GM12878 (cell line): ENCODE results near the gene ADAMTSL1. TPM values are rescaled to one million over a fixed set of nuclear protein-coding genes. Genes with fewer than 3 reads are reported as not detected.

Source experiments
- ATAC-seq: fragments of 200-7000 bp; cut with Tn5 transposase; 3 replicates; pipeline ENCODE4 v1.9.1; 2020; ENCODE audit warnings: mild to moderate bottlenecking, moderate library complexity
- BruUV-seq: library from RNA; stranded (reverse); fragments of 400-500 nt; replicated peaks from 2 replicates; lab custom pipeline; 2021; lab: Mats Ljungman, UMichigan
- CTCF ChIA-PET: fragments of 300-600 bp; sonication (Branson Sonifier 250); formaldehyde crosslinking; extraction: SDS; loops from one replicate; lab custom pipeline; 2021; ENCODE audit warnings: inconsistent platforms; lab: Yijun Ruan, JAX
- POLR2A ChIA-PET: fragments of 350-600 bp; formaldehyde crosslinking; extraction: SDS; loops from one replicate; lab custom pipeline; 2021; ENCODE audit warnings: inconsistent platforms; lab: Charles Lee
- RAD21 ChIA-PET: fragments of 300-600 bp; sonication (Branson Sonifier 250); formaldehyde crosslinking; loops from one replicate; lab custom pipeline; 2023; ENCODE audit warnings: antibody characterized with exemption; ENCODE audit not compliant: unreplicated experiment; lab: Charles Lee
- SMC1A ChIA-PET: fragments of 300-600 bp; sonication (Branson Sonifier 250); formaldehyde crosslinking; loops from one replicate; lab custom pipeline; 2023; ENCODE audit not compliant: unreplicated experiment, uncharacterized antibody; lab: Charles Lee
- DNase-seq: peaks from one replicate; pipeline ENCODE4 v3.0.0-alpha.2; 2011; ENCODE audit warnings: low read depth, low spot score
- FAIRE-seq: peaks from 3 replicates; lab custom pipeline; 2011; peaks lifted over from hg19 to GRCh38; lab: Jason Lieb, UNC
- H2AFZ ChIP-seq: 2 replicates; pipeline ENCODE4 v1.6.0; 2011; ENCODE audit warnings: low read depth, low read length, control low read depth; ENCODE audit not compliant: control insufficient read depth
- H3K27ac ChIP-seq: 2 replicates; pipeline ENCODE4 v1.5.1; 2011; ENCODE audit warnings: control low read depth; ENCODE audit not compliant: control insufficient read depth, insufficient read depth
- H3K27me3 ChIP-seq, 2 experiments: replicated peaks in 1 of 2; 2 replicates each; pipeline versions ENCODE4 v1.6.0 to v1.6.1; 2011; ENCODE audit warnings: low read length in 1 of 2; ENCODE audit not compliant: control insufficient read depth in 2 of 2, insufficient read depth in 2 of 2
- H3K36me3 ChIP-seq, 2 experiments: 2 replicates each; pipeline ENCODE4 v1.5.1; 2011; ENCODE audit warnings: low read length in 1 of 2; ENCODE audit not compliant: control insufficient read depth in 2 of 2, insufficient read depth in 2 of 2
- H3K4me1 ChIP-seq: 2 replicates; pipeline ENCODE4 v1.6.1; 2011; ENCODE audit warnings: mild to moderate bottlenecking, low read length, moderate library complexity, mixed read lengths; ENCODE audit not compliant: control insufficient read depth, insufficient read depth
- H3K4me2 ChIP-seq: 2 replicates; pipeline ENCODE4 v1.6.0; 2011; ENCODE audit warnings: control low read depth; ENCODE audit not compliant: control insufficient read depth, insufficient read depth
- H3K4me3 ChIP-seq: fragments of 200-600 bp; sonication (generic); 2 replicates; pipeline ENCODE4 v1.5.1; 2016
- H3K79me2 ChIP-seq: 2 replicates; pipeline ENCODE4 v1.6.0; 2011; ENCODE audit warnings: low read length; ENCODE audit not compliant: control insufficient read depth, insufficient read depth
- H3K9ac ChIP-seq: 2 replicates; pipeline ENCODE4 v1.8.0; 2011; ENCODE audit warnings: low read length, control low read depth, mixed read lengths; ENCODE audit not compliant: control insufficient read depth, insufficient read depth
- H3K9me3 ChIP-seq: replicated peaks from 3 replicates; pipeline ENCODE4 v1.5.1; 2011; ENCODE audit warnings: mild to moderate bottlenecking, low read length; ENCODE audit not compliant: control insufficient read depth, insufficient read depth
- H4K20me1 ChIP-seq: 2 replicates; pipeline ENCODE4 v1.6.0; 2011; ENCODE audit not compliant: control insufficient read depth, insufficient read depth
- CBFB ChIP-seq: IDR thresholded peaks from 2 replicates; pipeline ENCODE4 v1.6.1; 2016; ENCODE audit warnings: antibody characterized with exemption, low read depth
- CREB1 ChIP-seq: IDR thresholded peaks from 2 replicates; pipeline ENCODE4 v1.6.1; 2012; ENCODE audit warnings: low read depth, mild to moderate bottlenecking, inconsistent platforms
- EZH2 ChIP-seq: IDR thresholded peaks from 2 replicates; pipeline ENCODE4 v1.6.1; 2012; ENCODE audit warnings: low read depth, mild to moderate bottlenecking, control low read depth, inconsistent platforms, low read length, borderline replicate concordance; ENCODE audit not compliant: control insufficient read depth
- HCFC1 ChIP-seq: fragments of 150-350 bp; IDR thresholded peaks from 2 replicates; pipeline ENCODE4 v1.6.1; 2014; ENCODE audit warnings: low read length
- IKZF1 ChIP-seq: fragments of 450-650 bp; conservative IDR thresholded peaks from 2 replicates; pipeline ENCODE4 v1.6.1; 2017; ENCODE audit warnings: antibody characterized with exemption, mild to moderate bottlenecking
- MYB ChIP-seq: fragments of 150-350 bp; IDR thresholded peaks from 2 replicates; pipeline ENCODE4 v1.6.1; 2014; ENCODE audit warnings: mild to moderate bottlenecking, low read depth, low read length, borderline replicate concordance
- RBBP5 ChIP-seq: fragments of 200-600 bp; sonication (generic); conservative IDR thresholded peaks from 2 replicates; pipeline ENCODE4 v1.6.1; 2016
- RUNX3 ChIP-seq: IDR thresholded peaks from 2 replicates; pipeline ENCODE4 v1.6.1; 2012; ENCODE audit warnings: low read length, inconsistent platforms
- SIX5 ChIP-seq: IDR thresholded peaks from 2 replicates; pipeline ENCODE4 v1.6.1; 2011; ENCODE audit warnings: mild to moderate bottlenecking, low read depth, low read length, moderate library complexity; ENCODE audit not compliant: severe bottlenecking
- SPI1 ChIP-seq: IDR thresholded peaks from 2 replicates; pipeline ENCODE4 v1.6.1; 2011; ENCODE audit warnings: low read depth, mild to moderate bottlenecking, low read length, moderate library complexity, borderline replicate concordance; ENCODE audit not compliant: insufficient read depth
- SUZ12 ChIP-seq: fragments of 200-600 bp; sonication (generic); IDR thresholded peaks from one replicate; pipeline ENCODE4 v1.6.1; 2018; ENCODE audit warnings: antibody characterized with exemption, mild to moderate bottlenecking; ENCODE audit not compliant: unreplicated experiment
- ZNF274 ChIP-seq: IDR thresholded peaks from one replicate; pipeline ENCODE4 v1.8.0; 2011; ENCODE audit not compliant: insufficient read length, insufficient read depth
- ZSCAN29 ChIP-seq: fragments of 450-650 bp; IDR thresholded peaks from 2 replicates; pipeline ENCODE4 v1.6.1; 2017; ENCODE audit warnings: mild to moderate bottlenecking, moderate library complexity
- ZZZ3 ChIP-seq: IDR thresholded peaks from 2 replicates; pipeline ENCODE4 v1.6.1; 2011; ENCODE audit warnings: low read depth; ENCODE audit not compliant: control insufficient read depth, insufficient read length
- WGBS: methylation state at CpG from one replicate; pipeline ENCODE4 v1.1.6; 2016; ENCODE audit warnings: low lambda C conversion rate; ENCODE audit not compliant: insufficient replicate concordance, insufficient coverage; ENCODE audit errors: missing lambda C conversion rate; 5-methylcytosine and 5-hydroxymethylcytosine counted together
- in situ Hi-C: fragments of 300-500 bp; cut with MboI; formaldehyde crosslinking; loops from 9 replicates; pipeline ENCODE4 v1.14.3; 2018; ENCODE audit warnings: mixed read lengths
- intact Hi-C: fragments of 100-400 bp; cut with micrococcal nuclease; formaldehyde crosslinking; loops from one replicate; pipeline ENCODE4 v1.14.2; 2022; ENCODE audit not compliant: unreplicated experiment
- polyA plus RNA-seq, 11 experiments: library from polyadenylated mRNA; depleted of rRNA in 4 of 11; unstranded in 6 of 11; stranded (reverse) in 5 of 11; fragments of >200 nt; fragmentation: Nextera tagmentation in 4 of 11; fragmentation: Illumina TruSeq in 1 of 11; extraction: Ambion mirVana in 4 of 11; extraction: Trizol in 1 of 11; gene quantifications; 1 replicate in 1 of 11; 2 replicates in 10 of 11; pipeline versions ENCODE4 v1.2.1 to v1.2.3, GENCODE V29; 2011 to 2016; ENCODE audit warnings: inconsistent platforms in 2 of 11, missing spikeins in 2 of 11, low read depth in 1 of 11
- total RNA-seq, 4 experiments: library from RNA; depleted of rRNA in 3 of 4; stranded (reverse); fragments of >200 nt in 3 of 4; fragmentation: Illumina TruSeq in 1 of 4; extraction: Trizol in 1 of 4; gene quantifications; 2 replicates each; pipeline versions ENCODE4 v1.2.1 to v1.2.3, GENCODE V29; 2013 to 2021

Gene ADAMTSL1
- total and polyA plus RNA-seq, 10 of the 15 experiments (the other 5 are each of a cell fraction or from before 2014, with no cell fraction given), result 0.01 to 0.10 (median 0.07) TPM; not detected in 6

DNA sequence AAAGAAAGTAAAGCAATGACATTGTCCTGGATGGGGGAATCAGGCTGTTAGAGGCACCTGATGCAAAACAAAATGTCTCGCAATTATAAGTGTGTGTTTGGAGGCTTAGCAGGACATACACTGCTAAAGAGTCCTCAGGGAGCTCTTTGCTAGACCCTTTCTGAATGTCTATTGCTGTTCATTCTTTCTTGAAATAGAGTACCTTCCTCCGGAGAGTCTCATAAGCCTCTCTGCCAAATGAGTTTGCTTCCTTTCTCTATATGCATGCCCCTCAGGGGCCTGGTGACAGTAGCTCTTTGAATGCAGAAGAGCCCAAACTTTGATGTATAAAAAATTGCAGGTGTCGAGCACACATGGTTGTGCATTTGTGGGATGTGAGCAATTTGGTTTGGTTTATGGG, 26.4 kb upstream of the ADAMTSL1 start:
- H3K9ac ChIP-seq, result no peak overlapping the region
- H3K4me1 ChIP-seq, result no peaks in the 10 kb centered on the region
- no peaks in the 10 kb centered on the region for H3K9me3 ChIP-seq
- no peaks in the 10 kb centered on the region for H3K36me3 ChIP-seq
- H3K27ac ChIP-seq, result no peak overlapping the region
- H3K79me2 ChIP-seq, result no peaks in the 10 kb centered on the region
- H3K27me3 ChIP-seq, result no peaks in the 10 kb centered on the region; a peak in 1 of 4 replicates
- H2AFZ ChIP-seq, result no peak overlapping the region
- ChIA-PET CTCF (interaction anchor here (0.7 kb wide), 1 partner anchor 52 kb away, joined by 3 read pairs; no protein-coding TSS in a partner anchor), POLR2A (no interaction called here)
- no peak overlapping the region for H3K4me3 ChIP-seq
- intact Hi-C loops, result no loop called here
- ATAC-seq, result no peak
- H3K4me2 ChIP-seq, result no peak overlapping the region
- no peaks in the 10 kb centered on the region for H4K20me1 ChIP-seq
- TF ChIP-seq CREB1, result no peak
- no peak for TF ChIP-seq MYB
- no peak for TF ChIP-seq IKZF1
- no peak for TF ChIP-seq RUNX3
- no peak for TF ChIP-seq ZSCAN29
- TF ChIP-seq CBFB, result no peak
- TF ChIP-seq HCFC1, result no peak
- TF ChIP-seq SUZ12, result no peak
- no peak for TF ChIP-seq RBBP5
- TF ChIP-seq EZH2, result no peak
- TF ChIP-seq ZNF274, result no peak
- TF ChIP-seq SIX5, result no peak
- TF ChIP-seq SPI1, result no peak
- TF ChIP-seq ZZZ3, result no peak
- TF ChIP-seq, all 136 proteins: peak for 0
- DNase-seq (no peak), FAIRE-seq (no peak)
- ChIA-PET SMC1A (interaction anchor here (1.0 to 1.3 kb wide), 2 partner anchors 193 to 581 kb away, joined by 3 to 5 read pairs; no protein-coding TSS in a partner anchor), RAD21 (no interaction called here)
- in situ Hi-C loops, result loop anchor here (25.0 kb wide), 1 partner anchor 635 kb away; no protein-coding TSS in a partner anchor
- BruUV-seq, result no TSS peak
- 62% methylated on average over 3 of the region's 3 CpGs for WGBS
